C4-2B (cell line): ENCODE results near the gene OSGEP.
A peak's percentile ranks its signal among the peaks of the same experiment; 100 is the strongest.

Source experiments
- H3K27ac ChIP-seq: fragments of 450-650 bp; 2 replicates; pipeline ENCODE4 v1.5.1; 2017
- ZFX ChIP-seq: fragments of 450-650 bp; IDR thresholded peaks from 2 replicates; pipeline ENCODE4 v1.6.1; 2017
- TF ChIP-seq, protein P1 (sequence below): fragments of 450-650 bp; conservative IDR thresholded peaks from 2 replicates; pipeline ENCODE4 v1.5.1; 2017; ENCODE audit warnings: mild to moderate bottlenecking

The OSGEP gene

DNA sequence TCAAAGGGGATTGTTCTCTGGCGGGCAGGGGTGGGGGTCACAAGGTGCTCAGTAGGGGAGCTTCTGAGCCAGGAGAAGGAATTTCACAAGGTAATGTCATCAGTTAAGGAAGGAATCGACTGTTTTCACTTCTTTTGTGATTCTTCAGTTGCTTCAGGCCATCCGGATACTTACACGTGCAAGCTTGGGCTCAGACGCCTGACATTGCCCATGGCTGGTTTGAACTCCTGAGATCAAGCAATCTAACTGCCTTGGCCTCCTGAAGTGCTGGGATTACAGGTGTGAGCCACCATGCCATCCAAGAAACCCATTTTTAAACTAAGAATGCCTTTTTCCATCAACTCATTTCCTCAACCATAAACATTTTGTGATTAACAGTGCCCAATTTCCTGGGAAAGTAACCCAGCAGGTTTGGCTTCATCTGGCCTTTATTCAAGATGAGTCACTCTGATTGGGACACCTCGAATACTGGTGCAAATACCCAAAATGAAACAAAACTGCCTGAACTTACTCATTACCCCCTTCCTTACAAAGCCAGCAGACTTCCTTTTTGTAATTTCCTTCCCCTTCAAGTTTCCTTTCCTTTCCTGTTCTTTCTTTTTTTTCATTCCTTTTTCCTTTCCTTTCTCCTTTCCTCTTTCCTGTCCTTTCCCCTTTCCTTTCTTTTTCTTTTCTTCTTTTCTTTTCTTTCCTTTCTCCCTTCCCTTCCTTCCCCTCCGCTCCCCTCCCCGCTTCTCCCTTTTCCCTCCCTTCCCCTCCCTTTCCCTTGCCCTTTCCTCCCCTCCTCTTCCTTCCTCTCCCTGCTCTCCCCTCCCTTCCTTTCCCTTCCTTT, 40.5 kb upstream of the OSGEP start:
- TF ChIP-seq ZFX = no peak
- TF ChIP-seq, protein P1, sequence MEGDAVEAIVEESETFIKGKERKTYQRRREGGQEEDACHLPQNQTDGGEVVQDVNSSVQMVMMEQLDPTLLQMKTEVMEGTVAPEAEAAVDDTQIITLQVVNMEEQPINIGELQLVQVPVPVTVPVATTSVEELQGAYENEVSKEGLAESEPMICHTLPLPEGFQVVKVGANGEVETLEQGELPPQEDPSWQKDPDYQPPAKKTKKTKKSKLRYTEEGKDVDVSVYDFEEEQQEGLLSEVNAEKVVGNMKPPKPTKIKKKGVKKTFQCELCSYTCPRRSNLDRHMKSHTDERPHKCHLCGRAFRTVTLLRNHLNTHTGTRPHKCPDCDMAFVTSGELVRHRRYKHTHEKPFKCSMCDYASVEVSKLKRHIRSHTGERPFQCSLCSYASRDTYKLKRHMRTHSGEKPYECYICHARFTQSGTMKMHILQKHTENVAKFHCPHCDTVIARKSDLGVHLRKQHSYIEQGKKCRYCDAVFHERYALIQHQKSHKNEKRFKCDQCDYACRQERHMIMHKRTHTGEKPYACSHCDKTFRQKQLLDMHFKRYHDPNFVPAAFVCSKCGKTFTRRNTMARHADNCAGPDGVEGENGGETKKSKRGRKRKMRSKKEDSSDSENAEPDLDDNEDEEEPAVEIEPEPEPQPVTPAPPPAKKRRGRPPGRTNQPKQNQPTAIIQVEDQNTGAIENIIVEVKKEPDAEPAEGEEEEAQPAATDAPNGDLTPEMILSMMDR = no peak
- peak overlapping the region; percentile 39 for H3K27ac ChIP-seq

DNA sequence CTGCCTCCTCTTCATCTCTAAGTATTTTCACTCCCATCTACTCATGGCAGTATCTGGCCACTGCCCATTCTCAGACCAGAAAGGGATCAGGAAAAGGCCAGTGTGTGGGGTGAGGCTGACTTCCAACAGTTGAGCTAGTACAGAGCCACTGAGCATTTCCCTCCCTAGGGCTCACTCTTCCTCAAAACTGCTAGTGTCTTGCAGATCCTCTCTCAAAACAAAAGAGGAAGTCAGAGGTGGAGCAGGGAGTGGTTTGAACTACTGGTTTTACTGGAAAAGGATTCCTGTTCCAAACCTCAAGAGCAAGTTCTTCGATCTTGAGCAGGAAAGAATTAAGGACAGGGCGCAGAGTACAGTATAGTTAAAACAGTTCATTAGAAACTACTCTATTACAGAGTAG, 39.0 kb upstream of the OSGEP start:
- H3K27ac ChIP-seq = peak overlapping the region; percentile 23; the same call in 1 of the 2 replicates

DNA sequence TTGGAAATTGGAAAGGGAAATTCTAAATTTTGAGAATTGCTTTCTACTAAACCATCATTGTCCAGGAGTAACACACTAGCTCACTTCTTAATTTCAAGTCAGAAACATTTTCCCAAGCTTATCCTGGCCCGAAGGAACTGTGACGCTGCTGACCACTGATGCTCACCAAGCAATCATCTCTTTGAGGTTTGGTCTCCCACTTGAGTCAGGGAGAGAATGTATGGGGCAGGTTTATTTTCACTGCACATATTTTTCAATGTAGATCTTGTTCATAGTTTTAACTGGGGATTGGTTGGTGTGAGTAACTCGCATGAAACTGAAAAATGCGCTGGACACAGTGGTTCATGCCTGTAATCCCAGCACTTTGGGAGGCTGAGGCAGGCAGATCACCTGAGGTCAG, 37.9 kb upstream of the OSGEP start:
- TF ChIP-seq, protein P1 = no peak
- no peak for TF ChIP-seq ZFX
- H3K27ac ChIP-seq = no peak overlapping the region

More for the DNA sequence above, 39.0 kb upstream of the OSGEP start:
- no peak for TF ChIP-seq ZFX
- TF ChIP-seq, protein P1 = no peak

DNA sequence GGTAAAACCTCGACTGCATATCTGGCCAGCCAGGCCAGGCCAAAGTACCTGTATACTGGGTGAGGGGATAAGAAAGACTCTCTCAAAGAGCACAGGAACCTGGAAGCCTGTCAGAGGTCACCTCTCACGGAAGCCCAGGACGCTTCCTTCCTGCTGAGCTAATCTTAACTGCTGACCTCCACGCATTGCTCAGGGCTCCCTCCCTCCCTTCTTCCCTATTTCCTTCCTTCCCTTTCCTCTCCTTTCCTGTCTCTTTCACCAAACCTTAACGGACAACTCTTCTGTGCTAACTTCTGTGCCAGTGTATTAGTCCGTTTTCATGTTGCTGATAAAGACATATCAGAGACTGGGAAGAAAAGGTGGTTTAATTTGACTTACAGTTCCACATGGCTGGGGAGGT, 36.0 kb upstream of the OSGEP start:
- TF ChIP-seq, protein P1 = no peak
- no peak for TF ChIP-seq ZFX
- H3K27ac ChIP-seq = no peak overlapping the region

DNA sequence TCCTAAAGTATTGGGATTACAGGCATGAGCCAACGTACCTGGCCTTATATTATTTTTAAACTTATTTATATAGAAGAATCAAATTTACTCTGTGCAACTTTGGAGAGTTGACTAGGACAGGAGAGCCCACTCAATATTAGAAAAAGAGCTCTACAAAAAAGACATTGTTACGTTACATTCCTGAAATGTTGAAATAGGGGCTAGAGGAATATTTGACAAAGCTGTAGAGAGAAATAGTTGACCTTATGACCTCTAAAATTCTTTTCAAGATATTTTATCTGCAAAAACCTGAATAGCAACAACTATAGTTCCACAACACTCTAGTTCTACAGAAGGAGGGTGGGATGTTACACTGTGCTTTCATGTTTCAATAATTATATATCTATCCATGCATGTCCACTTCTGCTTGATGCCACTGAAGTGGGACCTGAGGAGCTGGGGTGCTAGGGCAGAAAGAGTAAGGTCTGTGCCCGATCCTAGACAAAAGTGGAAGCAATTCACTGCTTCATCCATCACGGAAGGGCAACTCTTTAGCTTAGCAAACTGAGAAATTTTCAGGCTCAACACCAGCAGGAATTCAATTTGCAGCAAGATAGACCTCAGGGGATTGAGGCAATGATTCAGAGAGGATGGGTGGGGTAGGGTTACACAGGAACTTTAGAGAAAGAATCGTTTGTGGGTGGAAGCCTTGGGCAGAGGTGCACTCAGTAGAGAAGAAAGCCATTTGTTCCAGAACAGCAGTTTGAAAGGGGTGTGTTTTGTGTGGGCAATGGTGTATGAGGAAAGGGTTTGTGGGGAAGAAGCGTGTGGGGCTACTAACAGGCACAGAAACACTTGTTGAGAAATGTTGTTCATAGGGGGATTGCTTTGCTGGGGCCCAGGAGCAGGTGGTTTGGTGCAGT, 34.7 kb upstream of the OSGEP start:
- no peak for TF ChIP-seq ZFX
- TF ChIP-seq, protein P1 = no peak
- no peak overlapping the region for H3K27ac ChIP-seq

DNA sequence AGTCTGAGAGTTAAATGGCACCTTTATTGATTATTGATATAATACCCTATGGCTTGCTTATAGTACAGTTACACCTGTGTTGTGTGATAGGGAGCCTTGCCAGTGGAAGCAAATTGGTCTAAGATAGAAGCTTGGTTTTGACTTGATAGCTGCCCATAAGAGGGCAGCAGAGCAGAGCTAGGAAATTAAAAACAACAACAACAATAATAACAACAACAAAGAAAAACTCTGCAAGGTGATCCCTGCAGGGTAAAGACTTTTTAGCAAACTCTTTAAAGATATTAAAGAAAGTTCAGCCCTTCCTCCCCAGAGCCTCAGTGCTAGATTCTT, 32.7 kb upstream of the OSGEP start:
- H3K27ac ChIP-seq = no peak overlapping the region
- TF ChIP-seq, protein P1 = peak; percentile 22
- TF ChIP-seq ZFX = no peak
